GM23338 (cell line): ENCODE measurements around the gene AP3D1. TPM values are rescaled to one million over a fixed set of nuclear protein-coding genes. Genes with fewer than 3 reads are reported as not detected.

ENCODE experiments used
- ATAC-seq: fragments of 200-7000 bp; cut with Tn5 transposase; 3 replicates; pipeline ENCODE4 v1.9.1; 2020
- DNase-seq: peaks from one replicate; pipeline ENCODE4 v3.0.0-alpha.2; 2015; ENCODE audit warnings: low spot score
- H2AFZ ChIP-seq: fragments of 200-600 bp; sonication (generic); 2 replicates; pipeline ENCODE4 v1.8.0; 2016; ENCODE audit warnings: antibody characterized with exemption, mild to moderate bottlenecking, moderate library complexity
- H3F3A ChIP-seq: fragments of 200-600 bp; sonication (generic); replicated peaks from 2 replicates; pipeline ENCODE4 v1.8.0; 2017; ENCODE audit warnings: antibody characterized with exemption, mixed run types, low read depth
- H3K27ac ChIP-seq: fragments of 200-600 bp; sonication (generic); 2 replicates; pipeline ENCODE4 v1.6.1; 2016; ENCODE audit warnings: low read depth
- H3K27me3 ChIP-seq: fragments of 200-600 bp; sonication (generic); 2 replicates; pipeline ENCODE4 v1.8.0; 2016; ENCODE audit warnings: mild to moderate bottlenecking, mixed run types, moderate library complexity; ENCODE audit not compliant: insufficient read depth
- H3K36me3 ChIP-seq: fragments of 200-600 bp; sonication (generic); 2 replicates; pipeline ENCODE4 v1.8.0; 2016; ENCODE audit warnings: mild to moderate bottlenecking; ENCODE audit not compliant: insufficient read depth
- H3K4me1 ChIP-seq: fragments of 200-600 bp; sonication (generic); 2 replicates; pipeline ENCODE4 v1.8.0; 2016; ENCODE audit warnings: mild to moderate bottlenecking, moderate library complexity; ENCODE audit not compliant: insufficient read depth
- H3K4me2 ChIP-seq: fragments of 200-600 bp; sonication (generic); 2 replicates; pipeline ENCODE4 v1.7.1; 2017; ENCODE audit warnings: mixed run types
- H3K4me3 ChIP-seq: fragments of 200-600 bp; sonication (generic); 2 replicates; pipeline ENCODE4 v1.6.1; 2016; ENCODE audit warnings: mixed run types
- H3K79me2 ChIP-seq: fragments of 200-600 bp; sonication (generic); replicated peaks from 2 replicates; pipeline ENCODE4 v1.8.0; 2017; ENCODE audit warnings: mild to moderate bottlenecking; ENCODE audit not compliant: insufficient read depth
- H3K9me2 ChIP-seq: fragments of 200-600 bp; sonication (generic); 2 replicates; pipeline ENCODE4 v1.8.0; 2017; ENCODE audit not compliant: insufficient read depth
- H4K20me1 ChIP-seq: fragments of 200-600 bp; sonication (generic); replicated peaks from 2 replicates; pipeline ENCODE4 v1.8.0; 2017; ENCODE audit warnings: mild to moderate bottlenecking; ENCODE audit not compliant: insufficient read depth
- H3K27ac Mint-ChIP-seq: 2 replicates; pipeline ENCODE4 v1.8.0; 2020; ENCODE audit warnings: inconsistent platforms, mild to moderate bottlenecking, moderate library complexity, mixed read lengths
- H3K27me3 Mint-ChIP-seq: 3 replicates; pipeline ENCODE4 v1.8.0; 2022; ENCODE audit warnings: low read depth, mild to moderate bottlenecking, moderate library complexity, mixed read lengths, inconsistent platforms; ENCODE audit not compliant: insufficient read depth, poor library complexity
- H3K36me3 Mint-ChIP-seq: 3 replicates; pipeline ENCODE4 v1.8.0; 2021; ENCODE audit warnings: low read depth, mild to moderate bottlenecking, inconsistent platforms, moderate library complexity, mixed read lengths
- H3K4me1 Mint-ChIP-seq: 3 replicates; pipeline ENCODE4 v1.8.0; 2020; ENCODE audit warnings: mild to moderate bottlenecking, inconsistent platforms, mixed read lengths
- H3K4me3 Mint-ChIP-seq: 3 replicates; pipeline ENCODE4 v1.8.0; 2021; ENCODE audit warnings: moderate library complexity, mild to moderate bottlenecking, inconsistent platforms, mixed read lengths
- H3K9me3 Mint-ChIP-seq: 3 replicates; pipeline ENCODE4 v1.8.0; 2020; ENCODE audit warnings: moderate library complexity, mild to moderate bottlenecking, inconsistent platforms, mixed read lengths
- CREB1 ChIP-seq: fragments of 250-450 bp; sonication (Bioruptor Pico); IDR thresholded peaks from 2 replicates; pipeline ENCODE4 v1.5.0; 2020; ENCODE audit warnings: low read depth, mild to moderate bottlenecking, moderate library complexity
- CTCF ChIP-seq, 2 experiments: fragments of 200-600 bp in 1 of 2; sonication (generic) in 1 of 2; conservative IDR thresholded peaks; 2 replicates each; pipeline versions ENCODE4 v1.5.1 to v1.6.1; 2016 to 2017; ENCODE audit warnings: antibody characterized with exemption in 2 of 2, low read depth in 2 of 2, mild to moderate bottlenecking in 2 of 2, moderate library complexity in 1 of 2
- ETS1 ChIP-seq: IDR thresholded peaks from 2 replicates; pipeline ENCODE4 v1.6.1; 2016; ENCODE audit warnings: antibody characterized with exemption
- EZH2 ChIP-seq: fragments of 200-600 bp; sonication (generic); IDR thresholded peaks from one replicate; pipeline ENCODE4 v1.8.0; 2017; ENCODE audit warnings: antibody characterized with exemption, mild to moderate bottlenecking, low read depth; ENCODE audit not compliant: unreplicated experiment
- JUNB ChIP-seq: IDR thresholded peaks from one replicate; pipeline ENCODE4 v1.6.1; 2016; ENCODE audit warnings: antibody characterized with exemption; ENCODE audit not compliant: unreplicated experiment
- NANOG ChIP-seq: IDR thresholded peaks from 2 replicates; pipeline ENCODE4 v1.6.1; 2016; ENCODE audit warnings: antibody characterized with exemption, borderline replicate concordance
- POLR2AphosphoS5 ChIP-seq: IDR thresholded peaks from 2 replicates; pipeline ENCODE4 v1.6.1; 2016; ENCODE audit warnings: antibody characterized with exemption, low read depth
- STAT1 ChIP-seq: IDR thresholded peaks from one replicate; pipeline ENCODE4 v1.6.1; 2016; ENCODE audit warnings: antibody characterized with exemption; ENCODE audit not compliant: unreplicated experiment
- ZNF331 ChIP-seq: fragments of 250-450 bp; sonication (Bioruptor Pico); IDR thresholded peaks from 2 replicates; pipeline ENCODE4 v1.5.0; 2020; ENCODE audit warnings: low read depth, mild to moderate bottlenecking, moderate library complexity
- polyA plus RNA-seq: library from polyadenylated mRNA; unstranded; fragments of >200 nt; fragmentation: Nextera tagmentation; extraction: Ambion mirVana; gene quantifications from 2 replicates; pipeline ENCODE4 v1.2.1, GENCODE V29; 2016
- total RNA-seq: library from RNA; depleted of rRNA; stranded (reverse); fragments of >200 nt; shearing (Covaris generic); gene quantifications from 2 replicates; pipeline ENCODE4 v1.2.3, GENCODE V29; 2014
- TF ChIP-seq, protein P1 (sequence below): fragments of 250-450 bp; sonication (Bioruptor Pico); IDR thresholded peaks from 2 replicates; pipeline ENCODE4 v1.5.0; 2020; ENCODE audit warnings: mild to moderate bottlenecking, moderate library complexity

The AP3D1 gene
- total and polyA plus RNA-seq, 2 experiments from 2014 or later, result 101 to 236 TPM

- no peak overlapping the region for H3K4me3 Mint-ChIP-seq
- Histone ChIP-seq H2AFZ (no peak overlapping the region), H3K4me2 (no peak overlapping the region), H3K4me3 (no peak overlapping the region), H3K79me2 (no peaks in the 10 kb centered on the region), H3K27me3 (no peaks in the 10 kb centered on the region), H3K36me3 (peaks cover 33% of the 10 kb centered on the region), H3F3A (peaks cover 4% of the 10 kb centered on the region; the same call in 1 of the 2 replicates), H4K20me1 (peaks cover 3% of the 10 kb centered on the region; the same call in 1 of the 2 replicates), H3K9me2 (no peaks in the 10 kb centered on the region), H3K27ac (no peak overlapping the region), H3K4me1 (no peaks in the 10 kb centered on the region)
- ATAC-seq, result no peak
- no peak for DNase-seq
- TF ChIP-seq EZH2 (no peak), JUNB (no peak), CREB1 (CRISPR knock-in tag) (no peak), POLR2AphosphoS5 (no peak), STAT1 (no peak), ETS1 (no peak), ZNF331 (CRISPR knock-in tag) (no peak), CTCF (conservative IDR thresholded peaks at IDR 0.05; ENCODE audit: low read depth in 2 of 2) (no peak), NANOG (no peak)
- TF ChIP-seq, protein P1, sequence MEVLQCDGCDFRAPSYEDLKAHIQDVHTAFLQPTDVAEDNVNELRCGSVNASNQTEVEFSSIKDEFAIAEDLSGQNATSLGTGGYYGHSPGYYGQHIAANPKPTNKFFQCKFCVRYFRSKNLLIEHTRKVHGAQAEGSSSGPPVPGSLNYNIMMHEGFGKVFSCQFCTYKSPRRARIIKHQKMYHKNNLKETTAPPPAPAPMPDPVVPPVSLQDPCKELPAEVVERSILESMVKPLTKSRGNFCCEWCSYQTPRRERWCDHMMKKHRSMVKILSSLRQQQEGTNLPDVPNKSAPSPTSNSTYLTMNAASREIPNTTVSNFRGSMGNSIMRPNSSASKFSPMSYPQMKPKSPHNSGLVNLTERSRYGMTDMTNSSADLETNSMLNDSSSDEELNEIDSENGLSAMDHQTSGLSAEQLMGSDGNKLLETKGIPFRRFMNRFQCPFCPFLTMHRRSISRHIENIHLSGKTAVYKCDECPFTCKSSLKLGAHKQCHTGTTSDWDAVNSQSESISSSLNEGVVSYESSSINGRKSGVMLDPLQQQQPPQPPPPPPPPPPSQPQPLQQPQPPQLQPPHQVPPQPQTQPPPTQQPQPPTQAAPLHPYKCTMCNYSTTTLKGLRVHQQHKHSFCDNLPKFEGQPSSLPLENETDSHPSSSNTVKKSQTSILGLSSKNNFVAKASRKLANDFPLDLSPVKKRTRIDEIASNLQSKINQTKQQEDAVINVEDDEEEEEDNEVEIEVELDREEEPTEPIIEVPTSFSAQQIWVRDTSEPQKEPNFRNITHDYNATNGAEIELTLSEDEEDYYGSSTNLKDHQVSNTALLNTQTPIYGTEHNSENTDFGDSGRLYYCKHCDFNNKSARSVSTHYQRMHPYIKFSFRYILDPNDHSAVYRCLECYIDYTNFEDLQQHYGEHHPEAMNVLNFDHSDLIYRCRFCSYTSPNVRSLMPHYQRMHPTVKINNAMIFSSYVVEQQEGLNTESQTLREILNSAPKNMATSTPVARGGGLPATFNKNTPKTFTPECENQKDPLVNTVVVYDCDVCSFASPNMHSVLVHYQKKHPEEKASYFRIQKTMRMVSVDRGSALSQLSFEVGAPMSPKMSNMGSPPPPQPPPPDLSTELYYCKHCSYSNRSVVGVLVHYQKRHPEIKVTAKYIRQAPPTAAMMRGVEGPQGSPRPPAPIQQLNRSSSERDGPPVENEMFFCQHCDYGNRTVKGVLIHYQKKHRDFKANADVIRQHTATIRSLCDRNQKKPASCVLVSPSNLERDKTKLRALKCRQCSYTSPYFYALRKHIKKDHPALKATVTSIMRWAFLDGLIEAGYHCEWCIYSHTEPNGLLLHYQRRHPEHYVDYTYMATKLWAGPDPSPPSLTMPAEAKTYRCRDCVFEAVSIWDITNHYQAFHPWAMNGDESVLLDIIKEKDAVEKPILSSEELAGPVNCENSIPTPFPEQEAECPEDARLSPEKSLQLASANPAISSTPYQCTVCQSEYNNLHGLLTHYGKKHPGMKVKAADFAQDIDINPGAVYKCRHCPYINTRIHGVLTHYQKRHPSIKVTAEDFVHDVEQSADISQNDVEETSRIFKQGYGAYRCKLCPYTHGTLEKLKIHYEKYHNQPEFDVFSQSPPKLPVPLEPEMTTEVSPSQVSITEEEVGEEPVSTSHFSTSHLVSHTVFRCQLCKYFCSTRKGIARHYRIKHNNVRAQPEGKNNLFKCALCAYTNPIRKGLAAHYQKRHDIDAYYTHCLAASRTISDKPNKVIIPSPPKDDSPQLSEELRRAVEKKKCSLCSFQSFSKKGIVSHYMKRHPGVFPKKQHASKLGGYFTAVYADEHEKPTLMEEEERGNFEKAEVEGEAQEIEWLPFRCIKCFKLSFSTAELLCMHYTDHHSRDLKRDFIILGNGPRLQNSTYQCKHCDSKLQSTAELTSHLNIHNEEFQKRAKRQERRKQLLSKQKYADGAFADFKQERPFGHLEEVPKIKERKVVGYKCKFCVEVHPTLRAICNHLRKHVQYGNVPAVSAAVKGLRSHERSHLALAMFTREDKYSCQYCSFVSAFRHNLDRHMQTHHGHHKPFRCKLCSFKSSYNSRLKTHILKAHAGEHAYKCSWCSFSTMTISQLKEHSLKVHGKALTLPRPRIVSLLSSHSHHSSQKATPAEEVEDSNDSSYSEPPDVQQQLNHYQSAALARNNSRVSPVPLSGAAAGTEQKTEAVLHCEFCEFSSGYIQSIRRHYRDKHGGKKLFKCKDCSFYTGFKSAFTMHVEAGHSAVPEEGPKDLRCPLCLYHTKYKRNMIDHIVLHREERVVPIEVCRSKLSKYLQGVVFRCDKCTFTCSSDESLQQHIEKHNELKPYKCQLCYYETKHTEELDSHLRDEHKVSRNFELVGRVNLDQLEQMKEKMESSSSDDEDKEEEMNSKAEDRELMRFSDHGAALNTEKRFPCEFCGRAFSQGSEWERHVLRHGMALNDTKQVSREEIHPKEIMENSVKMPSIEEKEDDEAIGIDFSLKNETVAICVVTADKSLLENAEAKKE (CRISPR knock-in tag), result no peak
- H3K36me3 Mint-ChIP-seq, result peaks cover 73% of the 10 kb centered on the region
- H3K27me3 Mint-ChIP-seq, result peaks cover 3% of the 10 kb centered on the region
- no peaks in the 10 kb centered on the region for H3K9me3 Mint-ChIP-seq
- H3K27ac Mint-ChIP-seq, result no peak overlapping the region
- H3K4me1 Mint-ChIP-seq, result no peaks in the 10 kb centered on the region; the same call in 2 of the 3 replicates
These were observed 38.6 kb downstream of the AP3D1 start for GRCh38 chr19:2112516-2113320.
